ENCODE data around the gene FAM9C. TPM values are rescaled to one million over a fixed set of nuclear protein-coding genes. Genes with fewer than 3 reads are reported as not detected.
A peak's percentile ranks its signal among the peaks of the same experiment; 100 is the strongest.
"Not testable (repeated sequence)": the region's sequence is repeated elsewhere in the genome, so short reads cannot be mapped to it uniquely, and the experiment has no call there.

Gene FAM9C
- polyA plus RNA-seq, 1 experiment: 0.04 TPM

DNA sequence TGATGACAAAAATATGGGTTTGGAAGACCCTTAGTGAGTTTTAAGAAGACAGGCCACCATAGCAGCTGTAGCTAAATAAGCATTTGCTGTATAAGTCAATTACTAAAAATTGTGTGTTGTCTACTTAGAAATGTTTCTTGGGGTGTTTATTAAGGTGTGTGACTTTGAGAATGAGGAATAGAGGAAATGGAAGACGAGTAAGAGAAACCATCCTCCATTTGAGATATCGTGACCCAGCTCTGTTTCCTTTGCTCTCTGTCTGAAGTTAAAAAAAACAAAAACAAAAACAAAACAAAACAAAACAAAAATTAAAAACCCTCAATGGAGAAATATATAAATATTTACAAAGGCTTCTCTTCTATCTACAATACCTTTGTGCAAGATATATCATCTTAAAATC is 41.7 kb upstream of the FAM9C start:
- TF ChIP-seq, protein P1, sequence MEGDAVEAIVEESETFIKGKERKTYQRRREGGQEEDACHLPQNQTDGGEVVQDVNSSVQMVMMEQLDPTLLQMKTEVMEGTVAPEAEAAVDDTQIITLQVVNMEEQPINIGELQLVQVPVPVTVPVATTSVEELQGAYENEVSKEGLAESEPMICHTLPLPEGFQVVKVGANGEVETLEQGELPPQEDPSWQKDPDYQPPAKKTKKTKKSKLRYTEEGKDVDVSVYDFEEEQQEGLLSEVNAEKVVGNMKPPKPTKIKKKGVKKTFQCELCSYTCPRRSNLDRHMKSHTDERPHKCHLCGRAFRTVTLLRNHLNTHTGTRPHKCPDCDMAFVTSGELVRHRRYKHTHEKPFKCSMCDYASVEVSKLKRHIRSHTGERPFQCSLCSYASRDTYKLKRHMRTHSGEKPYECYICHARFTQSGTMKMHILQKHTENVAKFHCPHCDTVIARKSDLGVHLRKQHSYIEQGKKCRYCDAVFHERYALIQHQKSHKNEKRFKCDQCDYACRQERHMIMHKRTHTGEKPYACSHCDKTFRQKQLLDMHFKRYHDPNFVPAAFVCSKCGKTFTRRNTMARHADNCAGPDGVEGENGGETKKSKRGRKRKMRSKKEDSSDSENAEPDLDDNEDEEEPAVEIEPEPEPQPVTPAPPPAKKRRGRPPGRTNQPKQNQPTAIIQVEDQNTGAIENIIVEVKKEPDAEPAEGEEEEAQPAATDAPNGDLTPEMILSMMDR (IDR thresholded peaks at IDR 0.05; ENCODE audit: low read depth, low read length): no peak
- H3K27me3 ChIP-seq (ENCODE audit: control insufficient read depth, insufficient read depth, low read length): no peaks in the 10 kb centered on the region
- POLR2A ChIA-PET: no interaction called here

DNA sequence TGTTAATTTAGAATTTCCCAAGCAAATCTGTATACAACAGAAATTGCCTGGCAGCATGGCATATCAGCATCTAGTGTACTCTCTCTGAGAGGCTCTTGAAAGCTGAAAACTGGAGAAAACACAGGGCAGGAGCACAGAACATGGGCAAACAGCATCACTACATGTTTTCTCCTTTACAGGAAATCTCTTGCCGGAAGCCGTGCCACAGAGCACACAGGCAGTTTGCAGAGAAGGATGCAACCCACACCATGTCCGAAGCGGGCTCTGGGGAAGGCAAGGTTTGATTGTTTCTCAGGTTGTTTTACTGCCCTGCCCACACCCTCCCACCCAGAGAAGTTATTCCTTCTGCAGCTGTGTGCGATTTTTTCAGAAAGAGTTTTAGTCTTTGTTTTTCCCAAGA is 41.1 kb upstream of the FAM9C start:
- ChIA-PET CTCF (no interaction called here), POLR2A (no interaction called here)
- Histone ChIP-seq H3K4me3 (ENCODE audit: low read depth, low read length) (no peak overlapping the region), H3K27me3 (ENCODE audit: control insufficient read depth, insufficient read depth, low read length) (no peaks in the 10 kb centered on the region), H3K27ac (ENCODE audit: low read depth, low read length) (no peak overlapping the region), H3K9me3 (ENCODE audit: control insufficient read depth, insufficient read depth, low read length) (no peaks in the 10 kb centered on the region)
- TF ChIP-seq, protein P1 (IDR thresholded peaks at IDR 0.05; ENCODE audit: low read depth, low read length): no peak
- no peak for DNase-seq (ENCODE audit: low read depth, low spot score)

More for the DNA sequence above, 41.7 kb upstream of the FAM9C start:
- Histone ChIP-seq H3K4me3 (ENCODE audit: low read depth, low read length) (no peak overlapping the region), H3K9me3 (ENCODE audit: control insufficient read depth, insufficient read depth, low read length) (no peaks in the 10 kb centered on the region), H3K27ac (ENCODE audit: low read depth, low read length) (no peak overlapping the region)
- CTCF ChIA-PET: no interaction called here
- DNase-seq (ENCODE audit: low read depth, low spot score): no peak

- Histone ChIP-seq H3K9me3 (ENCODE audit: control insufficient read depth, insufficient read depth, low read length) (no peaks in the 10 kb centered on the region), H3K27me3 (ENCODE audit: control insufficient read depth, insufficient read depth, low read length) (no peaks in the 10 kb centered on the region), H3K27ac (ENCODE audit: low read depth, low read length) (no peak overlapping the region), H3K4me3 (ENCODE audit: low read depth, low read length) (no peak overlapping the region)
- ChIA-PET POLR2A (no interaction called here), CTCF (interaction anchor here (0.6 kb wide), 1 partner anchor 422 kb away, joined by 3 read pairs; no protein-coding TSS in a partner anchor)
- TF ChIP-seq, protein P1 (IDR thresholded peaks at IDR 0.05; ENCODE audit: low read depth, low read length): no peak
- DNase-seq (ENCODE audit: low read depth, low spot score): no peak
These were observed 40.2 kb upstream of the FAM9C start for GRCh38 chrX:13084611-13085010.

GRCh38 chrX:13083755-13084326 is 39.4 kb upstream of the FAM9C start:
- CTCF ChIA-PET; H3K4me3 ChIP-seq (ENCODE audit: low read depth, low read length); H3K9me3 ChIP-seq (ENCODE audit: control insufficient read depth, insufficient read depth, low read length); H3K27me3 ChIP-seq (ENCODE audit: control insufficient read depth, insufficient read depth, low read length); H3K27ac ChIP-seq (ENCODE audit: low read depth, low read length); POLR2A ChIA-PET; DNase-seq (ENCODE audit: low read depth, low spot score): not testable (repeated sequence)

DNA sequence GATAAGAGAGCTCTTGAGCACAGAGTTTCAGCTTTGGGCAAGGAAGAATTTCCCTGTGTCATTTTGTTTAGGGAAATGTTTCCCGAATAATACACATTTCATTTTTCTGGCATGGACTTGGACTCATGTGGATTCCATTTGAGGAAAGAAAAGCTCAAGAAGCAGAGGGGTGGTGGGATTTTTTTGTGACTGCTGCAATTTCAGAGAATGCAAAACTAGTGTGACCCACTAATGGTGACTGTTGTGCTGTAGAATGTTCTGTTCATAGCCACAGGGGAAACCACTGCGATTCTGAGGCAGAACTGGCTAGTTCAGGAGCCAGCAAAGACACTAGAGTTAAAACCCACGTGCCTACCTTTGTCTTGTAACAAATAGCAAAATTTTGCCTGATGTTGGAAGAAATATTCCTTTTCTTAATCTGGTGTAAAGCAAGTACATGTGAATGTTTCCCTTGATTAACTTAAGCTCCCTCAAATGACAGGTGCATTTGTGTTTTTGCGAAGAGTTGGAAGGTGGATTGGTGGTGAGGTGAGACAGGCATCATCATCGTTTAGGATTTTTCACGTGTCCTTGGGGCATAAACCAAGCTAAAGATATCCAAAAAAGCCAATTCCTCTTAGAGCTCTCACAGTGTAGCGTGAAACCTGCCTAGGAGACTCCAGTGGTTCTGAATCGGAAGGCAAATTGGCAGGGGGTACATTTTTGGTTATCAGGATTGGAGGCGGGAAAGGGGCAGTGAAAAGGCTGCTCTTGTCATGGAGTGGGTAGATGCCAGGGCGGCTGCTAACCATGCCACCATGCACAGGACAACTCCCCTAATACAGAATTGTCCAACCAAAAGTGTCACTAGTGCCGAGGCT is 38.0 kb upstream of the FAM9C start:
- ChIA-PET POLR2A (interaction anchor here (0.7 to 1.6 kb wide), 8 partner anchors 8 to 406 kb away, joined by 3 to 10 read pairs (median 4); no protein-coding TSS in a partner anchor), CTCF (no interaction called here)
- DNase-seq (ENCODE audit: low read depth, low spot score): no peak
- Histone ChIP-seq H3K4me3 (ENCODE audit: low read depth, low read length) (no peak overlapping the region), H3K27ac (ENCODE audit: low read depth, low read length) (peak overlapping the region; percentile 65), H3K9me3 (ENCODE audit: control insufficient read depth, insufficient read depth, low read length) (no peaks in the 10 kb centered on the region), H3K27me3 (ENCODE audit: control insufficient read depth, insufficient read depth, low read length) (no peaks in the 10 kb centered on the region)
- TF ChIP-seq, protein P1 (IDR thresholded peaks at IDR 0.05; ENCODE audit: low read depth, low read length): no peak
